Suppressor macrophage treated with lipopolysaccharide for 4 hours (primary cell): ENCODE results near the gene RNF157.

Source experiments
- DNase-seq: peaks from one replicate; pipeline ENCODE4 v3.0.0-alpha.2; 2020

RNF157 gene

DNA sequence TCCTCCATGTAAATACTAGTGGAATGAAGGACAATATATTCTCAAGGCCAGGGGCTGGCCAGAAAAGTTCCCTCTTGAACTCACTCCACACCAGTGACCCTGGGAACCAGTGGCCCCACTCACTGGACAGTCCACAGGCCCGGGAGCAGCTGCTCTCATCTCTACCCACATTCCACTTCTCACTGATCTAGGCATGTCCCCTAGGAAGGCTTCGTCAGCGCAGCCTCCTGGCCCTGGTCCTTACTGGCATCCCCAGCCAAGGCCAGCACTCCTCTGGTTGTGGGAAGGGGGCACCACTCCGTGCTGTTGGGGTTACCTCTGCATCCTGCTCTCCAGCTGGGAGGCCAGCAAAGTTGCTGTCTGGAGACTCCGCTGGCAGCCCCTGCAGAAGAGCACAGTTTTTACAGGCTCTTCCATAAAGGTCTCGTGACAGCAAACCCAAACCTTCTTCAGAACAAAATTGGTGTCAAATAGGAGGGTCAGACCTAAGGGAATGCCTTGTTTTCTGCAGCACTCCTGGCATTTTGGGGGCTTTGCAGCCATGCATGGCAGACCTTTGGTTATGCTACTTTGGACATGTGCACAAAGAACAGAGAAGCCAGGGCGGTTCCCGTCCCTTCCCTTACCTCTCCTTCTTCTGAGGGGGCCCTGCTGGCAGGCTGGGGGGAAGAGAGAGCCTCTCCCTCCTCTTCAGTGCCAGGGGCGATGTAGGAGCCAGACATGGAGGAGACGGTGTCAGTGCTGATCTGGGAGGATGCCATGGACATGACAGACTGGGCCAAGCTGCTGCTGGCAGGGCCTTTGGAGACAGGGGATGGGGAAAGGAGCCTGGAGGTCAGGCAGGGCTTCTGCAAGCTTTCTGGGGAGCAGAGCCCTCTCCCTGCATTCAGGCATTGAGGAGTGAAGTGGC, 85.1 kb downstream of the RNF157 start:
- DNase-seq, result no peak

DNA sequence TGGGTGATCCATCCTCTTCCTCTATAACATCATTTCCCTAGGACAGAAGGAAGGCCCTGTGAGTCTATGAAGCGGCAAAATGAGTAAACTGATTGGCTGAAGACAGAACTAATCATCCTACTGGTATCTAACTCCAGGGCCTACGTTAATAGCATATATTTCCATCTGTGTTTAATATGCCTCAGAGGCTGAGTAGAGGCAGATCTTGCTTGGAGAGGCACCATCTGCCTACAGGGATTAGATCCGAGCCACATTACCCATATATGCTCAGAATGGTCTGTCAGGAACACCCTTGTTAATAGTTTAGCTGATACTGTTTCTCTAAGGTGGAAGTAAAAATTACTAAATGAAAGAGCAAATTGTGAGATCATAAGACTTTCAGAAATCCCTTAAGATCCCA, 86.0 kb downstream of the RNF157 start:
- no peak for DNase-seq

DNA sequence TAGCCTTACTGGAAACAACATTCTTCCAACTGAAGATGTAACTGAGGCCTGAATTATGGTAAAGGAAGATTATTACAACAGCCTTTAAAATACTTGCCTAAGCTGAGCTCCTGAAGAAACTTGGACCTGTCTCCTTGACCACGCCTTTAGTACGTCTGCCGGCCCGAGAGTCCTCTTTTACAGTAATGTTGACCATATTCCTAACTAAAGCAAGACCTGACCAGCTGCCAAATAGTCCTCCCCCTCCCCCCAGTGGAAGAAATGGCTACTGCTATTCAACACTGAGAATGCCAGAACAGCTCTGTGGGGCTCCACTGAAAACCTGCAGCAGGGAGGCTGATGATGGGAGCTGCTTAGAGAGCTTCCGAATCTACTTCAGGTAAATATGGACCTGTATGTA, 86.7 kb downstream of the RNF157 start:
- no peak for DNase-seq

DNA sequence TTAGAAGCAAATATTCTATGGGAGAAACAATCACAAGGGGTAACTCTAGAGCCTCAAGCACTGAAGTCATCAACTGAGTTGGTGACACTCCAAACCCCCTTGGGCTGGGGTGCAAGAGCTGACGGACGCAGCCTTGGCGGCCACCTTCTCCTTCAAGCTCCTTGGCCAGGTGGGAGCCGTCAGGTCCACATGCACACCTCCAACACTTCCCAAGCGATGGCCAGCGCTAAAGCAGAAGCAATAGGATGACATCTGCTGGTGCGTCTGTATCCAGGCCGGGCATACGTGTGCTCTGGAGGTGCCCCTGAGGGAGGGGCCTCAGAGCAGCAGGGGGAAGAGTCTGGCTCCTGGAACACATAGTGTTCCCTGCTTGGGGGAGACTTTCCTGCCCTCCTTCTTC, 87.1 kb downstream of the RNF157 start:
- no peak for DNase-seq

DNA sequence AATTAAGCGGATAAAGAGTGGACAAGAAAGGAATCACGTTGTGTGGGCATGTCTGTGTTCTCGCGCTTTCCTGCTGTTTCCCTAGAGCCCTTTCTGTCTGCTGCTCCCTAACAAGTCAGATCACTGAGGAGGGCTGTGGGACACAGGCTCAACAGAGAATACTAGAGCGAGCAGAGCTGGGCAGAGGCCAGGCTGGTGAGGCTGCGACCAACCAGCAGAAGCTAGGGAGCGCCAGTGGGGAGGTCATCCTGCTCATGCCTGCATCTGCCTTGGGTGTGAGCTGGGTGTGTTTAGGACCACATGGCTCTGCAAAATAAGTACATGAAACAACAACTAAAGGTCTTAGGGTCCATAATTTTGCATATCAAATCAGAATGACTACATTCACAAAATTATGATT, 87.7 kb downstream of the RNF157 start:
- no peak for DNase-seq

DNA sequence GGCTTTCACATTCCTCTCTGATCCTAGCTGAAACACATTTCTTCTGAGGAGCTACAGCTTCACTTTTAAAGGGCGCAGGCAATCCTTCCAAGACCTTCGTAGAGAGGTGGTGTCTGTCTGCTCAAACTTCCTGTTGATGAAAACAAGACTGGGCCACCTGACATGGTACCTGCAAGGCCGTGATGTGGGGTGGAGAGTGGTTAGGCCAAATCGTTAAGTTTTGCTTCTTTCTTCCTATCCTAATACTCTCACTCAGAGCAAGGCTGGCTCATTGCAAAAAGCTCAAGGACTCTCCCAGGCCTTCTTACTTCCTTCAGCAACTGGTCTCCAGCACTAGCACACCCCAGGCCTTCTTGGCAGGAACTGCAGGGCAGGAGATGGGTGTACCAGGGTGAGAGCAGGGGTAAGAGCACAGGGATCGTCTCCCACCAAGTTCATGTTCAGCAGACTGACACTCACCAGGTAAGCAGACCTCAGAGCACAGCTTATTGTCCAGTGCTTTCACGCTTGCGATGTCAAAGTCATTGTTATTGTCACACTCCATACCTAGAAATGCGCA, 88.3 kb downstream of the RNF157 start:
- DNase-seq, result no peak

DNA sequence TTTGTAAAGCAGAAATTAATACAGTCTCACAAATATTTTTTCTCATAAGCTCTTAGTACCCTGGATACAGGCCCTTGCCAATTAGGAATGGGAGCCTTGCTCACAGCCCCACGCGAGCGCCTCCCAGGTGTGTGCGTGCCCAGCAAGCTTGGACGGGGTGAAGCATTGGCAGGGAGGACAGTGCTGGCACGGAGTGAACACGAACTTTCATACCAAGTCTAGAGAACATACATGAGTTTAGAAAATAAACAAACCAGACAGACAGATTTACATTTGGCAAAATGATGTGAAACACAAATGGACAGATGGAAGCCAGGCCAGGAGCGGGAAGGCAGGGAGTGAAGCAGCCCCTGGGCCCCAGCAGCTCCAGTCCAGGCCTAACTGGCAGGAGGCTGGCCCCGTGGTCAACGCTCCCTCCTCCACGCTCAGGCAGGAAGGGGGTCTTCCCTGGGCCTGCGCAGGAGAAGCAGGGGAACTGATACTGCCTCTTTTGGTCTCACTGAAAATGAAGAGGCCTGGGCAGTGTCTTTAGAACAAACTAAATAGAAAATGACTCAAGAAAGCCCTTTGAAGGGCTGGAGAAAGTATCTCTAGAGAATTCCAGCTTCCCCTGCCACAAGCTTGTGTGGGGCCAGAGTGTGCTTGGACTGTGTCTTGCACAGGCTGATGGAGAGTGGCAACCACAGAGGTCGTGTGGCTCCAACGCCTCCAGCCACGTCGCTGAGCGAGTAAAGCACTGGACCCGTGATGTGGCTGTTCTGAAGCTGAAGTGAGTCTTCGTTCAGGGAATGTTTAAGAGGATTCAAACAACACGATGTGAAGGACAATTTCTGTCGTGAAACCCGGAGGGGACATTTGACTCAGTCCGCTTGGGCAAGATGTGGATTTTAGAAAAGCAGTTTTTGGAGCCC, 89.3 kb downstream of the RNF157 start:
- no peak for DNase-seq

DNA sequence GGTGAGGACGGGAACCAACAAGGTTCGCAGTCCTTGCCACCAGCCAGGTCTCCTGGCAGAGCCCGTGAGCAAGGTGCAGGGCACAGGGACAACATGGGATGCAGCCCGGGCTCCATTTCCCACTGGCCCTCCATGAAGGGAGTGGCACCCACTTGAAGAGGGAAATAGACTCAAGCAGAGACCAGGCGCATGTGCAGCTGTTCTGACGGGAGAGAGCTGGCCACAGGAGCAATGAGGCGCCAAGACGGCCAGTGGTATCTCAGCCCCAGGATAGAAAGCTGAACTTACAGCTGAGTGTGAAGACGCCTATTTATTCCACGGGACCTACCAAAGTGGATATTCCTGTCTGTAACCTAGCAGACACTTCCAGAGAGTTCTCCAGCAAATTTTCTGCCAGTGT, 91.1 kb downstream of the RNF157 start:
- no peak for DNase-seq

DNA sequence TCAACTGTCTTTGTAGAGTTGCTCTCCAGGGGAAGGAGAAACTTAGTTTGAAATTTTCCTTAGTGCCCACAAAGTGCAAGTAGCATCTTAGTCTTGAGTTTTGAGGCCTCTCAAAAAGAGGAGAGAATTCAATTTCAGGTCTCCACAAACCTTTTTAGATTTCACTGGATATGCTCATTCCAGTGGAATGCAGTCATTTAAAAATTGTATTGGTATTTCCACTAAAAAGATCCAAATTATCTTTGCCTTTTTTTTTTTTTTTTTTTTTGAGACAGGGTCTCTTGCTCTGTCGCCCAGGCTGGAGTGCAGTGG, 92.3 kb downstream of the RNF157 start:
- DNase-seq, result no peak

DNA sequence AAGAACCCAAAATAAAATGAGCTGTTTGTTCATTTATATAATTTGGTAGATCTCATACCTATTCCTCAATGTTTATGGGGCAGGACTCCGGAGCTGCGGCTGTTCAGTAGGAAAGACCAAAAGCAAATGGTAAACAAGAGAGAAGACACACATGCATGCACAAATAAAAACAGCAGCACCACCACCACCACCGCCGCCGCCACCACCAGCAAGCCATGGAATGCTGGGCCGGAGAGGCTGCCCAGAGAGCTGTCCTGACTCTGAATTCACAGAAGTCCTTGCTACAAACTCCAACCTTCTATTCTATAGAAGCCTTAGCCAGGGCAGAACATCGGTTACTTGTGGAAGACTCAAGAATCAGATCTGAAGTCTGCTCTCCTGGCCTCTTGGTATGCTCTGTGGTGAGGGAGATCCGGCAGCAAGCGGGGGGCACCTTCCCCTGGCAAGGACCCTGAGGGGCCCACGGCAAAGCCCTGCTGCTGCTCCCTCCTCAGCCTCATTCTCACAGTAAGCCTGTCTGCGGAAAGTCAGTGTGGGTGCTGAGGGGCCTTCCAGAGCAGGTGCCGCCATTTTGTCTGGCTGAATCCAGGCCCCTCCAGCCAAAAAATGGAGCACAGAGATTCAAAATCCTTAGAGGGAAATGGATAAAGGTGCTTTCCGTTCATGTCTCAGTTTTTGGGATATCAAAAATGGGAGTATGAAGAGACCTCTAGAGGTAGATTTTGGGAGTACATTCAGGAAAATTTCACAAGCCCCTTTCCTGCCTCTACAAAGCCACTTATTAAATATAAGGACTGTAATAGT, 92.9 kb downstream of the RNF157 start:
- no peak for DNase-seq

DNA sequence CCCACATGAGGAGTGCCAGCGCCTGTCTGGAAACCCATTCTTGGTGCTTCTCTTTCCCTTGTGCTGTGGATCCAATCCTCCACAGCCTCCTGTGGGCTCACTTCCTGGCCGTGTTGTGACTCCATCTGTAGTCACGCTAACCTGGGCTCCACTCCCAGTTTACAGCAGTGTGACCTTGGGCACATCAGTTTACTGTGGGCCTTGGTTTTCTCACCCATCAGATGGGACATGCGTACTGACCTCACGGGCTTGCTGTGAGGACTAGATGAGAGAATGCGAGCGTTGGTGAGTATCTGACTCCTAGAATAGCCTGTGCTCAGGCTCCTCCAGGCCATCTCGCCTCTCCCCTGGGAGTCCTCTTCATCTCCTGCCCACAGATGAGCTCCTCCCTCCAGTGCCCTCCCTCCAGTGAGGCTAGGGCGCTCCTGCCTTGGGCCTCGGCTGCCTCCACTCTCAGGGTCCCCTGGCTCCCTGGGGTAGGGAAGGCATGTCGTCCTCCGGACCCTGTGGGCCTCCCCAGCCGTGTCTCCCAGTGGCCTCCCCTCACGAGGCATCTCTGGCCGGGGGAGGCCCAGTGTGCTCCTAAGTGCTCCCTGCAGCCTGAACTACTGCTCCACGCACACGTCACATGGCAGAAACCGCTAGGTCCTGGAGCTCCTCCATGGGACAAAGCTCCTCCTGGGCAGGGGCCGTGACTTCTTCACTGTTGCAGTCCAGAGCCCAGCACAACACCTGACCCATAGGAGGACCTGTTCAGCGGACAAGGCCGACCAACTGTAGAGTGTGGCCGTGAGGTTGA, 94.0 kb downstream of the RNF157 start:
- DNase-seq, result no peak

DNA sequence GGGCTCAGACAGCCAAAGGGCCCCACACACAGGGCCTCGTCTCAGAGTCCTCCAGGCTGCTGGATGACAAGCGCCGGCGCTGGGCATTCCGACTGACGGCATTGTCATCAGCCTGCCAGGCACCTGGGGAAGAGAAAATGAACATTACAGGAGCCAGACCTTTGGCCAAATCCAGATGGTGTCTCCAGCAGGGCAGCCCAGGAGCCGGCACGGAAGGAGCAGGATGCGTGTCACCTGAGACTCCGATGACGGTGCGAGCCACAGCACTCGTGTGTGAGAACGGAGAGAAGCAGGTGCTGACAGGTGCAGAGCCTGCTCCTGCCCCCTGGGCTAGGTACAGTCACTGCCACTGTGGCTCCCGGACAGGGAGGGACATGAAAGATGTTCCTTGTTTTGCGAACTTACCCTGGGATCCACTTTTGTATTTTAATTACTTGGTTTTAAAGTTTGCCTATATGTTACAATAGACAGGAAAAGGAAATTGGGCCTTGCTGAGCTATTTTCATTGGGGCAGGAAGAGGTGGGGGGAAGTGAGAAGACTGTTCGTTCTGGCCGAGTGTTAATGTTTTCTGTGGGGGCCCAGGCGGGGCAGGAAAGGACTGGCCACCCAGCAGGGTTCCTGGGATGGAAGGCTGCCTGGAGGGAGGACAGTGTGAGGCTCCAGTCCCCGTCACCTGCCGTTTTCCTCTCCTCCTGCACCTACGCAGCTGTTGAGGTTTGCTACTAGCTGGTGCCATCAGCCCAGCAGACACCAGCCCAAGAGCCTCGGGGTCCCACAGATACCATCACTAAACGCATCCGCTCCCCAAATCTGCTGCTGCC, 94.9 kb downstream of the RNF157 start:
- DNase-seq, result no peak

DNA sequence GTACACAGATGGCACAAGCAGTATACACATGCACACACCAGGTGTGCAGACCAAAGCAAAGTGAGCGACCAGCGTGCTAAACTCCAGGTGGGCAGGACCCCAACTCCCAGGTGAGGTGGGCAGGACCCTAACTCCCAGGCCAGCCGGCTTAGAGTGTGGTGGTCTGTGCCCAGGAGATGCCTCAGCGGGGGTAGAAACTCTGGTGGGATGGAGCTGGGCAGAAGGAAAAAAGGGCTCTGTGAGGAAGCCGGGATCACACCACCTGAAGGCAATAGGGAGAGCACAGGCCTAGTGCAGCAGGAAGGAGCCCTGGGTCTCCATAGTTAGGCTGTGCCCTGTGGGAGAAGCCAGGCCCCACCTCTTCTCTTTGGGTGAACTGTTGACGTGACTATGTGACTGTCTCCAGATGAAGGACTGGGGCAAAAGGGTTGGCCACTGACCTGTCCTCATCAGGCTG, 97.7 kb downstream of the RNF157 start:
- no peak for DNase-seq

DNA sequence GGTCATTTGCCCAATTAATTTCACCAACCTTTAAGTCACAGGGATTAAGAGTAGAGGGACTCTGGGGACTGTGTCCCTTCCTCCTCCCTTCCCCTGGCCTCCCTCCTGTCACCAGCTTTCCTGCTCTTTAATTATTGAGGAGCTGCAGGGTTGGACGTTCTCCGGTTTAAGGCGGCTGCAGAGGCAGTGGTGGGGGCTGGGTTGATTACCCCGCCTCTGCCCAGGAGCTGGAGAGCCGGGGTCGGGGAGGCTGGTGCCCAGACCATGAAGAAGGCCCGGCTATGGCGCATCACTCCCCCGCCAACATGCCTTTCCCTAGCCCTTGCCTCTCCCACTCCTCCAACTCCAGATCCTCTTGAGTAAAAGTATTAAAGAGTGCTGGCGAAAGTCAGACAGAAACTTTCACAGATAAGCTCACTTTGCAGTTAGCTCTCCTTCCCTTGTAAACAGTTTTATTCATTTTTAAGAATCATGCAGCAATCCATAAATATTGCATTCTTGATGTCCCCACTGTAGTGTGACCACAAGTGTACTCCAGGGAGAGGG, 98.2 kb downstream of the RNF157 start:
- DNase-seq, result no peak

DNA sequence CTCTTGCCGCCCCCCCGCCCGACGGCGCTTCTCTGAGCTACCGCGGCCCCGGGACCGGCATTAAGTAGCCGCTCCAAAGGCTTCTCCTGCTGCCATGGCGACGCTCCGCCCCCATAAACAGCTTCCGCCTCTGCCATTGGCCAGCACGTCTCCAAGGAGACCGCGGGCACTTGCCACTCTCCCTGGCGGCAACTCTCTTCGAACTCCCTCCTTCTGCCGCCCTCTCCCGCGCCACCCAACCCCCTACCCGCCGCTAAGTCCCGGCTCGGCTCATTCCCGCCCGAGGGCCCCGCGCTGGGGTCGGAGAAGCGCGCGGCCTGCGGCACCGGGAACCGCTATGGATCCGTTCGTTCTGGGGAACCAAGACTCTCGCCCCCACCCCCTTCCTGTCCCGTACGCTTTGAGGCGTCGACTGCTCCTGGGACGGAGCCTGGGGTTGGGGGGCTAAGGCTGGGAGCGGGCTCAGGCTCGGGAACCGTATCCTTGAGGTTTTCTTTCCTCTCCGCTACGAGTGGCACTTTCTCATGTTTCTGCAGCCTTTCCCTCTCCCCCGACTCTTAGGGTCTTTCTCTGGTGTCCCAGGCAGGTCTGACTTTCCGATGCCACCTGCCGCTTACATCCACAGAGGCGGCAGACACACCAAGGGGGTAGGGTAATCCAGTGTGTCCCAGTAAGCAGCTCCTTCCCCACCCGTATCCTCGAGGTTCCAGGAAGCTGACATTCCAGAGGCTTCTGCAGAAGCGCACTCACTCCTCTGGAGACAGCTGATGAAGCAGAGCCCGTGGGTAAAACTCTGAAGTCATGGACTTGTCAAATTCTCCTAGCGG, 98.9 kb downstream of the RNF157 start, which contains the start of gene FOXJ1:
Gene FOXJ1, minus strand, starts transcription at position 34 of the 827 bp plus-strand sequence. CDS start 850 bp downstream, outside the sequence.
- peak; percentile 91 for DNase-seq

DNA sequence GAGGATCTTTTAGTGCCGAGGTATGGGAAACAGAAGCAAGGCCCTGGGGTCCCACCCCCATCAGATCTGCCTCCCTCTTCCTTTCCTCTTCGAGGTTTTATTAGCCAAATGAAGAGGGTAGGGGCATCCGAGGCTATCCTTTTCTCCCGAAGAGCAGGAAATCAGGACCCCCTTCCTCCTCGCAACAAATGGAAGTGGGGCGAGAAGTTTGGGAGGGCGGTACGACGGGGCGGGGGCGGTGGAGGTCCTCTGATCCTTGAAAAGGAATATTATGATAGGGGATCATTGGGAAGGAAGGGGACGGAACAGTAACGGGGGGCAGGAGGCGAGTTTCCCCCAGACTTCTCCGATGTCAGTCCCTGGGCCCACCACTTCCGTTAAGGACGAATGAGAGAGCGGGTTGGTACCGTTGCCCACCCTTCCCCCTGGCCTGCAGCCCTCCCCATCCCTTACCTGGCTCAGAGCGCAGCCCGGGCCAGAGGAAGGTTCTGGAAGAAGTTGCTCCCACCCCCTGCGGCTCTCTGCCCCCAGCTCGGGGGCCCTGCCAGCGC, 99.6 kb downstream of the RNF157 start:
- no peak for DNase-seq

DNA sequence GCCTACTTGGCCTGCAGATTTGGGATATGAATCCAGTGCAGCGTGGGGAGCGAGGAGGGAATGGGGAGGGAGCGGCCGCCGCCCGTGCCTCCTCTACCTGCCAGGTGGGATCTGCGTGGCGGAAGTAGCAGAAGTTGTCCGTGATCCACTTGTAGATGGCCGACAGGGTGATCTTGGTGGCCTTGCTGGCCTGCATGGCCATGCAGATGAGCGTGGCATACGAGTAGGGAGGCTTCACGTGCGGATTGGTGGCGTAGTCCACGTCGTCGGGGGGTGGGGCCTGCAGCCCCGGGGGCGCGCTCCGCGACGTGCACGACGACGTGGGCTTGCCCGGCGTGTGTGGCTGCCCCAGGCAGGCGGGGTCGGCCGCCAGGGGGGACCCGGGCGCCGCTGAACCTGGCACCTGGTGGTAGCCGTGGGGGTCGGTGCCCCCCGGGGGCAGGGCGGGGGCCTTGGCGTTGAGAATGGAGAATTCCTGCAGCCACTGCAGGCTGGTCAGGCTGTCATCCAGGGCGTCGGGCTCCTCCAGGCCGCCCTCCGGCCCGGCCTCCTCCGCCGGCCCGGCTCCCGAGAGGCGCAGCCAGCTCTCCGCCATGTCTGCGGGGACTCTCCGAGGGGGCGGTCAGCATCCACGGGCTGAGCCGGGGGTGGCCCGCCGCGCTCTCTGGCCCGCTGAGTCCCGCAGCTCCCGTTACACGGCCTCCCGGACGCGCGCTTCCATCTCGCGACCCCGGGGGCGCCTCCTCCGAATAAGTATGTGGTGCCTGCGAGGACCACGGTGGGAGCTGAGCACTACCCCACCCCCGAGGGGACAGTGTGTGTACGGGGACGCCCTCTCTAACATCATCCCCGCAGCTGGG, 100.3 kb downstream of the RNF157 start:
- DNase-seq, result no peak
